ENCODE measurements around the gene UBXN1. TPM values are rescaled to one million over a fixed set of nuclear protein-coding genes. Genes with fewer than 3 reads are reported as not detected.
"Not testable (repeated sequence)": the region's sequence is repeated elsewhere in the genome, so short reads cannot be mapped to it uniquely, and the experiment has no call there.

The UBXN1 gene
- total RNA-seq, 1 donor from 2014 or later: 113 TPM

- peak overlapping the region; percentile 78 for H3K27ac Mint-ChIP-seq (ENCODE audit: unreplicated experiment)
- no peak for TF ChIP-seq CTCF (conservative IDR thresholded peaks at IDR 0.05)
- H3K27me3 Mint-ChIP-seq (ENCODE audit: low read depth): peaks cover 5% of the 10 kb centered on the region
- DNase-seq (ENCODE audit: low read depth, low spot score): no peak
- H3K9me3 Mint-ChIP-seq: no peaks in the 10 kb centered on the region
- H3K4me3 Mint-ChIP-seq: peak overlapping the region; percentile 66
- peaks cover 15% of the 10 kb centered on the region for H3K36me3 Mint-ChIP-seq (ENCODE audit: low read depth)
- H3K4me1 Mint-ChIP-seq: peaks cover 20% of the 10 kb centered on the region
Observed at GRCh38 chr11:62702246-62702645, 23.4 kb upstream of the UBXN1 start.

DNA sequence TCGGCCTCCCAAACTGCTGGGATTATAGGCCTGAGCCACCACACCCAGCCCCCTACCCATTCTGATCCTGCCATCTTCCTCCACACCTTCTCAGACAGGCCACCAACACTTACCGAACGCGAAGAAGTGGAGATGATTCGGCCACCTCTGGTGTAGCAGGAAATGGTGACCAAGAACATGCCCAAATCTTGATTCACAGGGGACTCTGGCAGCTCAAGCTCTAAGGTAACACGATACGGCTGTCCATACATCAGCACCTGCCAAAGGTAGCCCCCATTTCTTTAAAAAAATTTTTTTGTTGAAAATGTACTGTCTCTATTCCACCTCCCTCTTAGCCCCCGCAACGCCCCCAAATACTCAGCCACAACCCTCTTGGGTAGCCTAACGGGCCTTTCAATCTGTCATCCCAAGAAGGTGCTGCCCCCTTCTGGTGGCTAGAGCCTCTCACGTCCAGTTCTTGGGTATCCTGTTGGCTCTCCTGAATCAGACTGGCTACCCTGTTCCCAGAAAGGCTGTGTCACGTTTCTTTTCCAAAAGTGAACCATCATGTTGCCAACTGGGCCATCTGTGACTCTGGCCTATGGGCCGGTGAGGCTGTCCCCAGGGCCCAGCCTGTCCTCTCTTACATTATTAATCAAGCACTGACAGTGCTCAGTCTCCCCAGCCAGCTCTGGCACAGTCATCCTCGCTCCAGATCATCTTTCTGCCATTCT, 15.7 kb upstream of the UBXN1 start:
- peaks cover 12% of the 10 kb centered on the region for H3K4me1 Mint-ChIP-seq
- H3K4me3 Mint-ChIP-seq: peak overlapping the region; percentile 42
- H3K36me3 Mint-ChIP-seq (ENCODE audit: low read depth): peaks cover 15% of the 10 kb centered on the region
- peak overlapping the region; percentile 7 for H3K27ac Mint-ChIP-seq (ENCODE audit: unreplicated experiment)
- TF ChIP-seq CTCF (conservative IDR thresholded peaks at IDR 0.05): peak; percentile 83
- peak; percentile 74 for DNase-seq (ENCODE audit: low read depth, low spot score)
- H3K27me3 Mint-ChIP-seq (ENCODE audit: low read depth): no peaks in the 10 kb centered on the region
- H3K9me3 Mint-ChIP-seq: no peaks in the 10 kb centered on the region

DNA sequence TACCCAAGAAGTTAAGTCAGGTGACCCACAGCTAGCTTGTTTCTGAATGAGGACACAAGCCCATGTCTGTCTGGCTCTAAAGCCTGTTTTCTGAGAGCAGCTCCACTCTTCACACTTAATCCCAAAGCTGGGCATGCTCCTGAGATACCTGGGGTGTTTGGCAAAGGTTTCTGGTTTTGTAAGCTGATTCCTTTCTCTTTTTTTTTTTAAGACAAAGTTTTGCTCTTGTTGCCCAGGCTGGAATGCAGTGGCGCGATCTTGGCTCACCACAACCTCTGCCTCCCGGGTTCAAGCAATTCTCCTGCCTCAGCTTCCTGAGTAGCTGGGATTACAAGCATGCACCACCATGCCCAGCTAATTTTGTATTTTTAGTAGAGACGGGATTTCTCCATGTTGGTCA, 14.8 kb upstream of the UBXN1 start:
- H3K4me3 Mint-ChIP-seq; DNase-seq (ENCODE audit: low read depth, low spot score); H3K27me3 Mint-ChIP-seq (ENCODE audit: low read depth); H3K27ac Mint-ChIP-seq (ENCODE audit: unreplicated experiment); H3K9me3 Mint-ChIP-seq: not testable (repeated sequence)
- Mint-ChIP-seq H3K36me3 (ENCODE audit: low read depth) (peaks cover 15% of the 10 kb centered on the region), H3K4me1 (peaks cover 20% of the 10 kb centered on the region)

GRCh38 chr11:62689421-62690183, 10.7 kb upstream of the UBXN1 start, which contains the start of gene LRRN4CL:
TSS of gene LRRN4CL (minus strand) at chr11:62689530. CDS start at chr11:62688508, 1,022 bp downstream.
- Mint-ChIP-seq H3K27ac (ENCODE audit: unreplicated experiment) (peak within 1 kb of the TSS; percentile 81), H3K36me3 (ENCODE audit: low read depth) (peaks cover 7% of the 10 kb centered on the region), H3K4me1 (peaks cover 19% of the 10 kb centered on the region), H3K9me3 (no peaks in the 10 kb centered on the region), H3K4me3 (peak within 1 kb of the TSS; percentile 17), H3K27me3 (ENCODE audit: low read depth) (no peaks in the 10 kb centered on the region)
- no peak for TF ChIP-seq CTCF (conservative IDR thresholded peaks at IDR 0.05)
- no peak for DNase-seq (ENCODE audit: low read depth, low spot score)

GRCh38 chr11:62688491-62688890, 9.6 kb upstream of the UBXN1 start:
- TF ChIP-seq CTCF (conservative IDR thresholded peaks at IDR 0.05): no peak
- H3K4me3 Mint-ChIP-seq: no peak overlapping the region
- peaks cover 18% of the 10 kb centered on the region for H3K4me1 Mint-ChIP-seq
- H3K36me3 Mint-ChIP-seq (ENCODE audit: low read depth): peaks cover 7% of the 10 kb centered on the region
- no peaks in the 10 kb centered on the region for H3K27me3 Mint-ChIP-seq (ENCODE audit: low read depth)
- H3K9me3 Mint-ChIP-seq: no peaks in the 10 kb centered on the region
- no peak for DNase-seq (ENCODE audit: low read depth, low spot score)
- no peak overlapping the region for H3K27ac Mint-ChIP-seq (ENCODE audit: unreplicated experiment)

All from neural crest cell (in vitro differentiated cells).